Breast epithelium (tissue), 3 donors: ENCODE data around the gene LY86.

ENCODE experiments used
- CTCF ChIP-seq, 3 donors: fragments of 450-650 bp; IDR thresholded peaks; one replicate each; pipeline ENCODE4 v1.5.1; 2016 to 2017; ENCODE audit warnings: antibody characterized with exemption in 3 of 3, mild to moderate bottlenecking in 3 of 3, moderate library complexity in 3 of 3
- POLR2A ChIP-seq: fragments of 450-650 bp; IDR thresholded peaks from one replicate; pipeline ENCODE4 v1.6.1; 2016; ENCODE audit warnings: antibody characterized with exemption, mild to moderate bottlenecking, moderate library complexity

GRCh38 chr6:6619021-6619794 is 30.7 kb downstream of the LY86 start:
- TF ChIP-seq CTCF (IDR thresholded peaks at IDR 0.05) (no peak), POLR2A (no peak)
